Uterus (tissue), 4 donors: ENCODE measurements around the gene SOD2. TPM values are rescaled to one million over a fixed set of nuclear protein-coding genes. Genes with fewer than 3 reads are reported as not detected.

Source experiments
- DNase-seq, 2 donors: peaks; one replicate each; pipeline ENCODE4 v3.0.0-alpha.2; 2019 to 2020
- H3K27ac ChIP-seq, 2 donors: fragments of 200-600 bp; sonication (generic); 1 replicate in 1 of 2; 2 replicates in 1 of 2; pipeline ENCODE4 v1.5.1; 2016 to 2018
- H3K27me3 ChIP-seq, 2 donors: fragments of 200-600 bp; sonication (generic); one replicate each; pipeline ENCODE4 v1.5.1; 2018 to 2019; ENCODE audit warnings: control low read depth in 1 of 2
- H3K36me3 ChIP-seq, 2 donors: fragments of 200-600 bp; sonication (generic); one replicate each; pipeline ENCODE4 v1.5.1; 2019; ENCODE audit warnings: control low read depth in 1 of 2
- H3K4me1 ChIP-seq, 2 donors: fragments of 200-600 bp; sonication (generic); one replicate each; pipeline ENCODE4 v1.5.1; 2018 to 2019; ENCODE audit warnings: control low read depth in 1 of 2
- H3K4me3 ChIP-seq, 2 donors: fragments of 200-600 bp; sonication (generic); 1 replicate in 1 of 2; 2 replicates in 1 of 2; pipeline ENCODE4 v1.5.1; 2018 to 2019; ENCODE audit warnings: mild to moderate bottlenecking in 1 of 2
- H3K9me3 ChIP-seq, 2 donors: fragments of 200-600 bp; sonication (generic); one replicate each; pipeline ENCODE4 v1.5.1; 2019; ENCODE audit warnings: control low read depth in 1 of 2
- CTCF ChIP-seq, 4 experiments: fragments of 200-600 bp in 2 of 4; fragments of 450-650 bp in 2 of 4; sonication (generic) in 2 of 4; IDR thresholded peaks; one replicate each; pipeline ENCODE4 v1.5.1; 2016 to 2019; ENCODE audit warnings: antibody characterized with exemption in 4 of 4, mild to moderate bottlenecking in 2 of 4, moderate library complexity in 1 of 4
- POLR2A ChIP-seq, 2 donors: fragments of 450-650 bp; IDR thresholded peaks; one replicate each; pipeline ENCODE4 v1.6.1; 2016; ENCODE audit warnings: antibody characterized with exemption in 2 of 2, mild to moderate bottlenecking in 1 of 2, moderate library complexity in 1 of 2
- intact Hi-C: fragments of 100-400 bp; cut with DNase I; formaldehyde crosslinking; loops from one replicate; pipeline ENCODE4 v1.15.1; 2023; ENCODE audit warnings: low total_unique reads
- total RNA-seq, 4 donors: library from RNA; depleted of rRNA in 3 of 4; stranded (reverse); fragments of >200 nt in 3 of 4; gene quantifications; one replicate each; pipeline versions ENCODE4 v1.1.0 to v1.2.4, GENCODE V29; 2014 to 2023
- donor health status: DM: yes; HTN: yes; CAD: no.

SOD2 gene
- total RNA-seq, 4 donors from 2014 or later = 34.1 to 305 (median 208) TPM

GRCh38 chr6:159687341-159687740 lies 5.7 kb downstream of the SOD2 start:
- no peaks in the 10 kb centered on the region for H3K27me3 ChIP-seq
- intact Hi-C loops = no loop called here
- peaks cover 5 to 6% of the 10 kb centered on the region in 2 donors for H3K4me1 ChIP-seq
- no peaks in the 10 kb centered on the region for H3K9me3 ChIP-seq
- H3K27ac ChIP-seq = no peak overlapping the region
- no peaks in the 10 kb centered on the region for H3K36me3 ChIP-seq
- no peak for DNase-seq
- TF ChIP-seq CTCF (IDR thresholded peaks at IDR 0.05) (no peak), POLR2A (IDR thresholded peaks at IDR 0.05) (no peak)
- no peak overlapping the region for H3K4me3 ChIP-seq

- no peak for TF ChIP-seq CTCF (IDR thresholded peaks at IDR 0.05)
- no peak overlapping the region for H3K27ac ChIP-seq
- H3K4me3 ChIP-seq = no peak overlapping the region
- intact Hi-C loops = no loop called here
- no peaks in the 10 kb centered on the region for H3K36me3 ChIP-seq
- H3K27me3 ChIP-seq = no peaks in the 10 kb centered on the region
- no peaks in the 10 kb centered on the region for H3K9me3 ChIP-seq
- DNase-seq = no peak
- peaks cover 4 to 5% of the 10 kb centered on the region in 2 donors for H3K4me1 ChIP-seq
Measured at GRCh38 chr6:159686703-159687102, 6.3 kb downstream of the SOD2 start.

- DNase-seq = no peak
- no peaks in the 10 kb centered on the region for H3K36me3 ChIP-seq
- intact Hi-C loops = no loop called here
- H3K27ac ChIP-seq = no peak overlapping the region
- no peaks in the 10 kb centered on the region for H3K9me3 ChIP-seq
- H3K27me3 ChIP-seq = no peaks in the 10 kb centered on the region
- TF ChIP-seq POLR2A (IDR thresholded peaks at IDR 0.05) (no peak), CTCF (IDR thresholded peaks at IDR 0.05) (no peak)
- peaks cover 0 to 4% of the 10 kb centered on the region in 2 donors for H3K4me1 ChIP-seq
- no peak overlapping the region for H3K4me3 ChIP-seq
Measured at GRCh38 chr6:159686040-159686439, 7.0 kb downstream of the SOD2 start.

GRCh38 chr6:159684013-159684304 lies 9.1 kb downstream of the SOD2 start:
- Histone ChIP-seq H3K36me3 (no peaks in the 10 kb centered on the region), H3K4me3 (no peak overlapping the region), H3K27ac (no peak overlapping the region), H3K9me3 (no peaks in the 10 kb centered on the region), H3K4me1 (no peaks in the 10 kb centered on the region), H3K27me3 (no peaks in the 10 kb centered on the region)
- no peak for DNase-seq
- TF ChIP-seq CTCF (IDR thresholded peaks at IDR 0.05) (no peak), POLR2A (IDR thresholded peaks at IDR 0.05) (no peak)
- intact Hi-C loops = no loop called here

GRCh38 chr6:159682810-159683209 lies 10.2 kb downstream of the SOD2 start:
- no peak overlapping the region for H3K27ac ChIP-seq
- TF ChIP-seq CTCF (IDR thresholded peaks at IDR 0.05) (no peak), POLR2A (IDR thresholded peaks at IDR 0.05) (no peak)
- H3K4me1 ChIP-seq = no peaks in the 10 kb centered on the region
- H3K36me3 ChIP-seq = no peaks in the 10 kb centered on the region
- no peaks in the 10 kb centered on the region for H3K27me3 ChIP-seq
- DNase-seq = no peak
- H3K4me3 ChIP-seq = no peak overlapping the region
- intact Hi-C loops = no loop called here
- no peaks in the 10 kb centered on the region for H3K9me3 ChIP-seq
